Tibial nerve (tissue), 4 donors: Measurements from ENCODE around the gene RAB40C. TPM values are rescaled to one million over a fixed set of nuclear protein-coding genes. Genes with fewer than 3 reads are reported as not detected.
A peak's percentile ranks its signal among the peaks of the same experiment; 100 is the strongest.

Source experiments
- DNase-seq, 2 donors: peaks; one replicate each; pipeline ENCODE4 v3.0.0-alpha.2; 2019; ENCODE audit warnings: low spot score in 2 of 2
- H3K27ac ChIP-seq, 4 donors: fragments of 200-600 bp; sonication (generic) in 3 of 4; one replicate each; pipeline ENCODE4 v1.5.1; 2017 to 2019; ENCODE audit warnings: mild to moderate bottlenecking in 1 of 4
- H3K27me3 ChIP-seq, 2 donors: fragments of 200-600 bp; sonication (generic) in 1 of 2; one replicate each; pipeline versions ENCODE4 v1.5.1 to v1.6.0; 2017 to 2019
- H3K36me3 ChIP-seq, 3 donors: fragments of 200-600 bp; sonication (generic); one replicate each; pipeline ENCODE4 v1.5.1; 2018 to 2019
- H3K4me1 ChIP-seq, 4 donors: fragments of 200-600 bp; sonication (generic) in 3 of 4; one replicate each; pipeline ENCODE4 v1.5.1; 2017 to 2019
- H3K4me3 ChIP-seq, 4 donors: fragments of 200-600 bp; sonication (generic) in 3 of 4; one replicate each; pipeline ENCODE4 v1.5.1; 2017 to 2019; ENCODE audit warnings: mild to moderate bottlenecking in 1 of 4, moderate library complexity in 1 of 4
- H3K9me3 ChIP-seq, 4 donors: fragments of 200-600 bp; sonication (generic) in 3 of 4; one replicate each; pipeline ENCODE4 v1.5.1; 2017 to 2019
- CTCF ChIP-seq, 5 experiments: fragments of 200-600 bp in 3 of 5; fragments of 450-650 bp in 2 of 5; sonication (generic) in 3 of 5; IDR thresholded peaks; one replicate each; pipeline ENCODE4 v1.5.1; 2016 to 2019; ENCODE audit warnings: antibody characterized with exemption in 5 of 5, mild to moderate bottlenecking in 3 of 5, moderate library complexity in 2 of 5
- EP300 ChIP-seq, 2 donors: sonication (generic); formaldehyde crosslinking; IDR thresholded peaks; one replicate each; pipeline ENCODE4 v1.6.1; 2017; ENCODE audit warnings: antibody characterized with exemption in 2 of 2, mild to moderate bottlenecking in 1 of 2
- POLR2A ChIP-seq, 2 donors: fragments of 450-650 bp; IDR thresholded peaks; one replicate each; pipeline ENCODE4 v1.6.1; 2017; ENCODE audit warnings: antibody characterized with exemption in 2 of 2, mild to moderate bottlenecking in 2 of 2, moderate library complexity in 2 of 2
- WGBS, 2 donors: methylation state at CpG; one replicate each; pipeline ENCODE4 v1.1.5; 2018; 5-methylcytosine and 5-hydroxymethylcytosine counted together
- total RNA-seq, 4 donors: library from RNA; depleted of rRNA; stranded (reverse); fragments of >200 nt; gene quantifications; one replicate each; pipeline ENCODE4 v1.1.0, GENCODE V29; 2016

RAB40C gene
- total RNA-seq, 4 donors from 2014 or later, result 21.1 to 30.6 (median 27.5) TPM

DNA sequence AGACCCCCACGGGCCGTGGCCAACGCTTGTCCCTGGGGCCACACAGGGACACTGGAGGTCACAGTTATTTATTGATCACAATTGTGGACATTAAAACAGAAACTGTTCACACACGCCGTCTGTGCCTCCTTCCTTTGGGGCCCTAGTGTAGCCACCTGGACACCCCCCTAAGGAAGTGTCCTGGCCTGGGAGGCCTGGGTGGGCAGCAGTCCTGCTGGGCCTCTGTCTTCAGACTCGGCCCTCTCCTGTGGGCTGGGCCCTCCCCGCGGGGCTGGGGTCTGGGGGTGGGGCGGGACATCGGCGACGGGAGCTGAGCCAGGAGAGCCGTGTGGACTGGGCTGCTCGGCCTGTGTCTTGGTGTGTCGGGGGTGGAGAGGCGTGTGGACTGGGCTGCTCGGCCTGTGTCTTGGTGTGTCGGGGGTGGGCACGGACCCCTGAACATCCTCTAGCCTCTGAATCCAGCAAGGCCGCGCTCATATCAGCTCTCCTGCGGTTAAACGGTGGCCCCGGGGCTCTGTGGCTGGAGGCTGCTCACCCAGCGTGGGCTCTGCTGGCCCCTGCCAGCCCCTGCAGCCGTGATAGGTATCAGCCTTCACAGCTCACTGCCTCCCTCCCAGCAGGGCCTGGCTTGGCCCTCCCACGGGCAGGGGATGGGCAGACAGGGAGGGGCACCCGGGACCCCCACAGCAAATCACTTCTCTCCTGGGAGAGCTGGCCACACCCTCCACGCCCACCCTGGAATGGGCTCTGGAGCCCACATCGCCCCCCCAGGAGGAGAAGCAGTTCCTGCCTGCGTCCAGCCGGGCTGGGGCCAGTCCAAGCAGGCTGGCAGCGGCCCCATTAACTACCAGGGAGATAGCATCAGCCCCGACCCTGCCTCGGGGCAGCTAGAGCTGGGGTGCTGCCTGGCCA lies 24.2 kb upstream of the RAB40C start:
- no peaks in the 10 kb centered on the region for H3K36me3 ChIP-seq
- TF ChIP-seq POLR2A (IDR thresholded peaks at IDR 0.05) (no peak), CTCF (IDR thresholded peaks at IDR 0.05) (no peak), EP300 (IDR thresholded peaks at IDR 0.05) (no peak)
- H3K27me3 ChIP-seq, result peaks cover 0 to 30% of the 10 kb centered on the region in 2 donors
- DNase-seq, result no peak
- H3K27ac ChIP-seq, result no peak overlapping the region
- H3K9me3 ChIP-seq, result no peaks in the 10 kb centered on the region
- WGBS, 2 donors, result 37 to 40% methylated on average over 21 to 25 of the region's 35 CpGs
- peaks cover 0 to 55% (median 28%) of the 10 kb centered on the region in 4 donors for H3K4me1 ChIP-seq
- no peak overlapping the region for H3K4me3 ChIP-seq

- peak within 1 kb of the TSS in 3 of 4 donors; percentile 59 to 66 (median 60) for H3K27ac ChIP-seq
- H3K27me3 ChIP-seq, result peaks cover 0 to 19% of the 10 kb centered on the region in 2 donors
- H3K36me3 ChIP-seq, result no peaks in the 10 kb centered on the region
- no peaks in the 10 kb centered on the region for H3K9me3 ChIP-seq
- peak; percentile 51 to 65 for DNase-seq
- TF ChIP-seq POLR2A (IDR thresholded peaks at IDR 0.05) (no peak), CTCF (IDR thresholded peaks at IDR 0.05) (no peak), EP300 (IDR thresholded peaks at IDR 0.05) (no peak)
- H3K4me1 ChIP-seq, result peaks cover 0 to 61% (median 28%) of the 10 kb centered on the region in 4 donors
- peak within 1 kb of the TSS; percentile 5 to 44 (median 30) for H3K4me3 ChIP-seq
- 22 to 27% methylated on average over 12 to 20 of the region's 26 CpGs for WGBS, 2 donors
Measured at GRCh38 chr16:566475-567372, 23.1 kb upstream of the RAB40C start, which contains the start of gene NHLRC4. Gene NHLRC4, plus strand, starts transcription at chr16:567005. Its CDS starts 1,043 bp downstream, at chr16:568048.

DNA sequence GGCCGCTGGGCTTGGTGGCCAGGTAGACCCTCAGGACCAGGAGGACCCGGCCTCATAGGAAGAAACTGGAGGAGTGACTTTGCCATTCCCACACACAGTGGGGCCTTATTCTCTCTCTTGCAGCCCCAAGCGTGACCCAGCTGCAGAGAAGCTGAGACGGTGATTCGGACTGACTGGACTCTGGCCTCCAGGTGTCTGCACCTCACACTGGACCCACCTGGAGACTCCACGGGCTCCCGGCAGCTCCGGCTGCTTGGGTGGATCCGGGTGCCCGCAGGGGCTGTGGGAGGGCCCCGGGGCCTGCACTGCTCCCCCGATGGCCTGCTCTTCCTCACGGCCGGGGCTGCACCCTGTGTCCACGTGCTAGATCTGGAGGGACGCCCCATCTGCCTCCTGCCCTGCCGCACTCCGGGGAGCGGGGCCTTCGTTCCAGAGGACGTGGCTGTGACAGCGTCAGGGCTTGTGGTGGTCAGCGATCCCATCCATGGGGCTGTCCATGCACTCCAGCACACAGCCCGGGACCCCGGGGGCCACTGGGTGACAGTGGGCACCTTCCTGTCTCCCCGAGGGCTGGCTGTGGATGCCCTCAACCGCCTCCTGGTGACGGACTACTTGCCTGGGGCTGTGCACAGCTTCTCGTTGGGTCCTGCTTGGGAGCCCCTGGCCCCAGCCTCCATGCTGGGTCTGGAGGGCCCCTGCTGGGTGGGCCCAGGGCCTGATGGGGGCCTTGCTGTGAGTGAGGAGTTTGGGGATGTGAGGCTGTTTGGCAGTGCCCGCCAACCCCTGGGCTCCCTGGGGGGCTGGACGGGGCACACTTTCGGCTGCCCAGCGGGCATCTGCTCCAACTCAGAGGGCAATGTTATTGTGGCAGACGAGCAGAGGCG lies 22.3 kb upstream of the RAB40C start:
- TF ChIP-seq EP300 (IDR thresholded peaks at IDR 0.05) (no peak), POLR2A (IDR thresholded peaks at IDR 0.05) (no peak), CTCF (IDR thresholded peaks at IDR 0.05) (no peak)
- H3K27ac ChIP-seq, result peak overlapping the region in 3 of 4 donors; percentile 59 to 66 (median 60)
- H3K27me3 ChIP-seq, result peaks cover 0 to 13% of the 10 kb centered on the region in 2 donors
- H3K4me3 ChIP-seq, result peak overlapping the region in 1 of 4 donors; percentile 44
- 84 to 92% methylated on average over 11 to 28 of the region's 35 CpGs for WGBS, 2 donors
- peaks cover 0 to 62% (median 28%) of the 10 kb centered on the region in 4 donors for H3K4me1 ChIP-seq
- H3K36me3 ChIP-seq, result peaks cover 0 to 4% (median 0%) of the 10 kb centered on the region in 3 donors
- no peak for DNase-seq
- no peaks in the 10 kb centered on the region for H3K9me3 ChIP-seq

DNA sequence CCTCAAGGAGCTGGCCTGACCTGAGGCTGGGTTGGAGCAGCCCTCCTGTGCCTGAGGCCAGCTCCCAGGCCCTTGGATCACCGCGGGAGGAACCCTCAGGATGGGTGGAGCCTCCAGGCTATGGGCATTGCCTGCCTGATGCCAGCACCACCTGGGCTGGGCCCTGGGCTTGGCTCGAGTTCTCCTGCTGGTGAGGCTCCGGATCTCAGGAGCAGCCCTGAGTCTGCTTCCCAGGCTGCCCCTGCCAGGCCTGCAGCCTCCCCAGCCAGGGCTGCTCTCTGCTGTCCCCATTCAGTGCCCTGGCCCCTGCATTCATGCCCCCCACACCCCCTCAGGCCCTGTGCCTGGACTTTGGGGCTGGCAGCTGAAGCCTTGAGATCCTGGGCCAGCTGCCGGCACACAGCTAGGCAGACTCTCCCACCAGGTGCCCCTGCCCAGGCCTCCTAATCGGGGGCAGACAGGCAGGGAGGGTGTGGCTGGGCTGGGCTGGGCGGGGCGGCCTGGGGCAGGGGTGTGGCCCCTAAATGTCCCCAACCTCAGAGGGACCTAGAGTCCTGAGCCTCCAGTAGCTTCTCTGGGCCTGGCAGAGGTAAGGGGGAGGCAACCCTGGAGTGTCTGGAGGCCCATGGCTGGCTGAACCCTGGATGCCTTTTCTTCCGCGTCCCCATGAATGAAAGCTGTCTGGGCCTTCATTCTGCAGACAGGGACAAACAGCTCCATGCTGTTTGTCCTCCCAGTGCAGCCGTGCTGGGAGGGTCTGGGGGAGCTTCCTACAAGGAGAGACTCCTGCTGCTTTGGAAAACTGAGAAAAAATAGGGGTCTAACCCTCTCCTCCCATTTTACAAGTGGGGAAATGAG lies 21.2 kb upstream of the RAB40C start:
- peaks cover 0 to 68% (median 28%) of the 10 kb centered on the region in 4 donors for H3K4me1 ChIP-seq

More for the DNA sequence above, 21.2 kb upstream of the RAB40C start:
- Histone ChIP-seq H3K27ac (peak overlapping the region in 3 of 4 donors; percentile 82 to 88 (median 84)), H3K4me3 (peak overlapping the region in 3 of 4 donors; percentile 38 to 90 (median 52)), H3K9me3 (no peaks in the 10 kb centered on the region), H3K27me3 (peaks cover 0 to 4% of the 10 kb centered on the region in 2 donors), H3K36me3 (peaks cover 0 to 14% (median 0%) of the 10 kb centered on the region in 3 donors)
- DNase-seq, result no peak
- 60 to 72% methylated on average over 3 to 8 of the region's 11 CpGs for WGBS, 2 donors
- no peak for TF ChIP-seq CTCF (IDR thresholded peaks at IDR 0.05)
- TF ChIP-seq POLR2A (IDR thresholded peaks at IDR 0.05), result no peak
- TF ChIP-seq EP300 (IDR thresholded peaks at IDR 0.05), result no peak
